ENCODE data around the gene CAV2.

- TF ChIP-seq CTCF (IDR thresholded peaks at IDR 0.05; ENCODE audit: low read length) (no peak), EZH2 (optimal IDR thresholded peaks at IDR 0.05; ENCODE audit: low read depth, low read length) (no peak)
Observed at GRCh38 chr7:116455009-116455408, 44.5 kb upstream of the CAV2 start.
